Measurements from ENCODE around the gene PRKCH.

DNA sequence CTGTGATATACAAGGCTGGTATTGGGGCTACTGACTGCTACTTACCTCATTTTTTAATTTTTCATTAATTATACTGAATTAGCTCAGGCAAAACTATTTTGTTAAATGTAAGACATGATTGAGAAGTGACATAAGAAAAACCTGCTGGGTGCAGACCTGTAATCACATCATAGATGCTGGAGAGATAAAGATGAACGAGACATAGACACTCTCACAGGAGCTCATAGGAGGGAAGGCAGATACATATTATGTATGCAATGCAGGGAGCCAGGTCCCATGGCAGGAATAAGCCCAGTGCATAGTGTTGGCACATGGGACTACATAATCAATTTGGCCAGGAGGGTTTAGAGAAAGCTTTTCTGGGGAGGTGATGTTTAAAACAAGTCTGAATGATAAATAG, 74.9 kb downstream of the PRKCH start:
- no peak for TF ChIP-seq POLR2A (IDR thresholded peaks at IDR 0.05; ENCODE audit: low read depth, low read length)
- TF ChIP-seq TAF1 (IDR thresholded peaks at IDR 0.05; ENCODE audit: low read depth, low read length), result no peak
- no peak for TF ChIP-seq POLR2AphosphoS5 (IDR thresholded peaks at IDR 0.05; ENCODE audit: low read depth, low read length)
- no peak for TF ChIP-seq SPI1 (IDR thresholded peaks at IDR 0.05; ENCODE audit: low read depth, low read length)
- TF ChIP-seq PAX5 (IDR thresholded peaks at IDR 0.05; ENCODE audit: insufficient read depth, low read length, severe bottlenecking), result no peak
- TF ChIP-seq POU2F2 (IDR thresholded peaks at IDR 0.05; ENCODE audit: low read depth, low read length), result no peak
